Activated naive CD8-positive, alpha-beta T cell treated with anti-CD3 and anti-CD28 coated beads, Interleukin-2, amount 50 U/mL, for 24 hours (primary cell): Measurements from ENCODE around the gene CAPSL.
A peak's percentile ranks its signal among the peaks of the same experiment; 100 is the strongest.
"Not testable (repeated sequence)": the region's sequence is repeated elsewhere in the genome, so short reads cannot be mapped to it uniquely, and the experiment has no call there.

Experiments
- ATAC-seq: fragments of 150-1000 bp; cut with Tn5 transposase; one replicate; pipeline ENCODE4 v1.10.0; 2021
- DNase-seq: peaks from one replicate; pipeline ENCODE4 v3.0.0; 2021
- H3K27ac Mint-ChIP-seq: one replicate; pipeline ENCODE4 v1.8.0; 2021; ENCODE audit warnings: mild to moderate bottlenecking, mixed read lengths
- H3K27me3 Mint-ChIP-seq: one replicate; pipeline ENCODE4 v1.8.0; 2021; ENCODE audit warnings: mixed read lengths
- H3K36me3 Mint-ChIP-seq: one replicate; pipeline ENCODE4 v1.8.0; 2021; ENCODE audit warnings: low read depth, mixed read lengths
- H3K4me1 Mint-ChIP-seq: one replicate; pipeline ENCODE4 v1.8.0; 2021; ENCODE audit warnings: mixed read lengths
- H3K4me3 Mint-ChIP-seq: one replicate; pipeline ENCODE4 v1.8.0; 2021; ENCODE audit warnings: mild to moderate bottlenecking, moderate library complexity, mixed read lengths
- H3K9me3 Mint-ChIP-seq: one replicate; pipeline ENCODE4 v1.8.0; 2021; ENCODE audit warnings: mixed read lengths

Gene CAPSL

DNA sequence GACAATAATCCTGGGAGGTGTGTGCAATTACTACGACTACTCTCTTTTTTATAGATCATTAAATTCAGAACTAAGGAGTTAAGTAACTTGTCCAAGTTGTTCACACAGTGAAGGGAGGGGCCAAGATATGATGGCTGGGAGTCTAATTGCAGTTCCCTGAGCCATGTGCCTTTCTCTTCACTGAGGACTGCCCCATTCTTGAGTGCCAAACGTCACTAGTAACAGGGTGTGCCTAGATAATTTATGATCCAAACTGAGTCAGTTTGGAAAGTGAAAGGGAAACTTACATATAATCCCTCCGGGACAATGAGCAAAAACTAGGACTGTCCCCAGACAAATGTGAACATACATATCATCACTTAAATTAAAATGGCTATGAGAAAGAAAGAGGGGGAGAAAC, 61.5 kb downstream of the CAPSL start:
- peaks cover 81% of the 10 kb centered on the region for H3K4me1 Mint-ChIP-seq
- H3K9me3 Mint-ChIP-seq, result peaks cover 8% of the 10 kb centered on the region
- no peaks in the 10 kb centered on the region for H3K27me3 Mint-ChIP-seq
- H3K27ac Mint-ChIP-seq, result peak overlapping the region; percentile 90
- no peak for DNase-seq
- peaks cover 78% of the 10 kb centered on the region for H3K36me3 Mint-ChIP-seq
- ATAC-seq, result peak; percentile 43
- H3K4me3 Mint-ChIP-seq, result no peak overlapping the region

DNA sequence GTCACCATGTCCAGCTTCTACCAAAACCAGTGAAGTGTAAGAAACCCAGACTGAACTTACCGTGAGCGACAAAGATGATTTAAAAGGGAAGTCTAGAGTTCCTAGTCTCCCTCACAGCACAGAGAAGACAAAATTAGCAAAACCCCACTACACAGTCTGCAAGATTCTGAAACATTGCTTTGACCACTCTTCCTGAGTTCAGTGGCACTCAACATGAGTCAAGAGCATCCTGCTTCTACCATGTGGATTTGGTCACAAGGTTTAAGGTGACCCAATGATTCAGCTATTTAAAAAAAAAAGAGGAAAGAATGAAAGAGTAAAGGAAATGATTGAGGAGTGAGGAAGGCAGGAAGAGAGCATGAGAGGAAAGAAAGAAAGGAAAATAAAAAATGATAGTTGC, 62.0 kb downstream of the CAPSL start:
- peak overlapping the region; percentile 90 for H3K27ac Mint-ChIP-seq
- H3K9me3 Mint-ChIP-seq, result peaks cover 8% of the 10 kb centered on the region
- DNase-seq, result no peak
- ATAC-seq, result peak; percentile 35
- peaks cover 83% of the 10 kb centered on the region for H3K36me3 Mint-ChIP-seq
- peaks cover 83% of the 10 kb centered on the region for H3K4me1 Mint-ChIP-seq
- no peaks in the 10 kb centered on the region for H3K27me3 Mint-ChIP-seq
- peak overlapping the region; percentile 2 for H3K4me3 Mint-ChIP-seq

DNA sequence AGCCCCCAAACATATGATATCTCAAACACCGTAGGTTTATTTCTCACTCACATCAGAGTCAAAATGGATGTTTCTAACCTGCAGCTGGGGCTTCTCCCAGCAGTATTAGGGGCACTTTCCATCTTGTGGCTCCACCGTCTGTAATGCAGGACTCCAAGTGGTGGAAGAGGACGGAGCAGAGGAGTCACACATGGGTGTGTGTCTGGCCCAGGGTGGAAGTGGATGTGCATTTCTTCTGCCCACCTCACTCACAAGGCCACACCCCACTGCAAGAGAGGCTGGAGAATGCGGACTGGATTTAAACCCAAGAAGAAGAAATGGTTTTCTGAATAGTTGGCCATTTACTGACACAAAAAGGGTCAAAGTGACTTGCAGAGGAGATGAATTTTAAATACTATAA, 67.8 kb downstream of the CAPSL start:
- H3K27ac Mint-ChIP-seq, result peak overlapping the region; percentile 70
- ATAC-seq, result no peak
- DNase-seq, result no peak
- H3K36me3 Mint-ChIP-seq, result peaks cover 90% of the 10 kb centered on the region
- H3K27me3 Mint-ChIP-seq, result no peaks in the 10 kb centered on the region
- H3K4me3 Mint-ChIP-seq, result no peak overlapping the region
- peaks cover 80% of the 10 kb centered on the region for H3K4me1 Mint-ChIP-seq
- no peaks in the 10 kb centered on the region for H3K9me3 Mint-ChIP-seq

DNA sequence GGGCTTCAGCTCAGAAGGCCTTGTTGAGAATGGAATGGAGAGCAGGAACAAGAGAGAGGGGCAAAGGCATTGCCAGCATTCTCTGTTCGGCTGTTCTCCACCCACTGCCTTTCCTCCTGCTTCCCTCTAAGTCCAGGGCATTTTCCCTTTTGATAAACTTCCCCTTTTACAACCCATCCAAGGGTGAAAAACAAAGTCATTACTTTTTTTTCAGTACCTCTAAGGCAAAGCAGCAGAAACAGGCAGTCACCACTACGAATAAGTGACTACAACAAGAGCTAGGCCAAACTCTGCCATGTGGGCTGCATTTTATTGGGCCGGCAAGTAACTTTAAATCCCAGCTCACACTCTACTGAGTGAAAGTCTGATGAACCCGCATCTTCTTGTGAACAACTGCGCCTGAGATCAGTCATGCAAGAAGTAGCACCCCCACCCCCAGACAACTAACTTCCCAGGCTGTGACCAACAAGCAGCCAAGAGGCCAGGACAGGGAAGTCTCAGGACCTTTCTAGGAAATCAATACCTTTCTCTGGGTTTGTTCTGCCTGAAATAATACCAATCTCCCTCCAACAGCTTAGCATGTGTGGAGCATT, 68.6 kb downstream of the CAPSL start:
- peak; percentile 22 for ATAC-seq
- peaks cover 3% of the 10 kb centered on the region for H3K9me3 Mint-ChIP-seq
- peaks cover 81% of the 10 kb centered on the region for H3K4me1 Mint-ChIP-seq
- H3K27ac Mint-ChIP-seq, result peak overlapping the region; percentile 70
- H3K4me3 Mint-ChIP-seq, result no peak overlapping the region
- peaks cover 90% of the 10 kb centered on the region for H3K36me3 Mint-ChIP-seq
- DNase-seq, result no peak
- H3K27me3 Mint-ChIP-seq, result no peaks in the 10 kb centered on the region

DNA sequence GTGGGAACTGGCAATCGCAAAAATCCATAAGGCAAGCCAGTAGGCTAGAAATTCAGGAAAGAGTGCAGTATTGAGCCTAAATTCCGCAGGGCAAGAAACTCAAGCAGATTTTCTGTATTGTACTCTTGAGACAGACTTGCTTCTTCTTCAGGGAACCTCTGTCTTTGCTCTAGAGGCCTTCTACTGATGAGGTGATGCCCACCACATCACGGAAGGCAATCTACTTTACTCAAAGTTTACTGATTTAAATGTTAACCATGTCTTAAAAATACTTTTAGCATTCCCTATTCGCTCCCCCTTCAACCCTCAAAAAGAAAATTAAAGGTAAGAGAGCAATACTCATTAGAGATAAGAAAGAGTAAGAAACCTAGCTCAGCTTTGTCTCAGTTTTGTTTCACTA, 70.4 kb downstream of the CAPSL start:
- peaks cover 89% of the 10 kb centered on the region for H3K36me3 Mint-ChIP-seq
- no peaks in the 10 kb centered on the region for H3K27me3 Mint-ChIP-seq

DNA sequence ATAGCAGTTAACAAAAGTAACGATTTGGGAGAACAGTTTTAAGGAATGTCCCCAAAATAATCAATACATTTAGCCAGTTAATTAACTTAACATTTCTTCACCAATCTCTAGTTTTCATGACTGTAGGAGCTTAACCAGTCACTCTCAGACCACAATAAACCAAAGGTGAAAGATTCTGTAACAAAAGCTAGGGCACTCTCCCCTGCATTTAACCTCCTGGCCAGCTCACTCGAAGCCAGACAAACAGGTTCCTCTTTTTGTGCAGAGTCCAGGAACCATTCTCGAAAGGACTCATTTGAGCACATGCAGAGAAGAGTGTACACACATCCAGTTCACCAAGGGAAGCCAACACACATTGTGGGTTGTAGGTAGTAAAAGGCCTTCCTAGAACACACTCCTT, 75.3 kb downstream of the CAPSL start:
- no peak for DNase-seq
- peaks cover 82% of the 10 kb centered on the region for H3K4me1 Mint-ChIP-seq
- H3K27me3 Mint-ChIP-seq, result no peaks in the 10 kb centered on the region
- peak overlapping the region; percentile 88 for H3K27ac Mint-ChIP-seq
- peak; percentile 71 for ATAC-seq
- H3K36me3 Mint-ChIP-seq, result peaks cover 92% of the 10 kb centered on the region
- peak overlapping the region; percentile 88 for H3K4me3 Mint-ChIP-seq
- peaks cover 11% of the 10 kb centered on the region for H3K9me3 Mint-ChIP-seq

More for the DNA sequence above, 70.4 kb downstream of the CAPSL start:
- no peak for DNase-seq
- H3K27ac Mint-ChIP-seq, result peak overlapping the region; percentile 87
- H3K9me3 Mint-ChIP-seq, result peaks cover 11% of the 10 kb centered on the region
- H3K4me1 Mint-ChIP-seq, result peaks cover 80% of the 10 kb centered on the region
- no peak overlapping the region for H3K4me3 Mint-ChIP-seq
- ATAC-seq, result no peak

DNA sequence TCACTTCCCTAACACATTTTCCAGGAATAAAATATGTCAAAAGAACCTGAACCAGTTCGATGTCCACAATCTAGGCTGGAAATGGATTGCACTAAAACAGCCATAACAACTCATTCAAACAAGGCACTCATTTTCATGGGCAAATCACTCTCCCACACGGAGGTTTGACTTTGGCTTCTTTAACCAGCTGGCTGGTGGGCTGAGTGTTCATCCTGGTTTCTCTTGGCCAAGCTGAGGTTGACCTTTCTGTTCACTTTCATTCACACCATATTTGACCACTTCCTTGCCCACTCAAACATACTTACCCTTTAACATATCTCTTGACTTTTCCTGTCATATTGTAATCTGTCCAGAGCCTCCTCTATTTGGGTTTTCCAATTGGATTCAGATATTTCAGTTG, 76.3 kb downstream of the CAPSL start:
- Mint-ChIP-seq H3K36me3 (peaks cover 91% of the 10 kb centered on the region), H3K27ac (peak overlapping the region; percentile 88), H3K4me3 (peak overlapping the region; percentile 88), H3K9me3 (peaks cover 11% of the 10 kb centered on the region), H3K4me1 (peaks cover 79% of the 10 kb centered on the region), H3K27me3 (no peaks in the 10 kb centered on the region)
- ATAC-seq (peak; percentile 11), DNase-seq (no peak)

DNA sequence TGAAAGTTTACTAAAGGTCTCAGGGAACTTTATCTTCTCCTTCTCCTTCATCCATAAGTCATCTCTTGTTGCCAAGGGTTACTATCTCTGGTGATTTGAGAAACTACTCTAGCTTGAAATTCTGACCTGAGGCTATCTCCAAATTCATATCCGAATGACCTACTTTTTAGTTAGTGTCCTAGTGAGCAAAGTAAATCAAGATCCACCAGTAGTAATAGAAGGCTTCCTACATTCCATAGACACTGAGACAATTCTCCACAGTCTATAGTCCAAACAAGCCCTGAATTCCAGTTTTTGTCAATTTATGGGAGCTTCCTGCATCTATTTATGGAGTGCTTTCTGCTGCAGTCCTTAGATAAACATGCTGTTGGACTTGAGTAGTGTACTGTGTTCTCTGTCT, 76.7 kb downstream of the CAPSL start:
- Mint-ChIP-seq H3K4me1 (peaks cover 80% of the 10 kb centered on the region), H3K27me3 (no peaks in the 10 kb centered on the region), H3K9me3 (peaks cover 11% of the 10 kb centered on the region), H3K36me3 (peaks cover 91% of the 10 kb centered on the region), H3K4me3 (peak overlapping the region; percentile 88), H3K27ac (peak overlapping the region; percentile 88)
- DNase-seq (no peak), ATAC-seq (no peak)

DNA sequence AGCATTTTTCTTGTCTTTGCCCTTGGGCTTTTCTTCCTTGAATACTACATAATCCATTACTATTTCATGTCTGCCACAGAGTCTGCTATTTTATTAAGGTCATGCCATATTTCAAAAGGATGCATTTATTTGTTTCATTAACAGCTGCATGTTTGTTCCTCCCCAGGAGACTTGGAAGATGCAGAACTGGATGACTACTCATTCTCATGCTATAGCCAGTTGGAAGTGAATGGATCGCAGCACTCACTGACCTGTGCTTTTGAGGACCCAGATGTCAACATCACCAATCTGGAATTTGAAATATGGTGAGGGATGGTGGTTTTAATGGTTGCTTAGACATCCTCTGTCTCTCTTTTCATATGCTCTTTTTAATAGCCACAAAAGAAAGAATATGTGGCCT, 77.7 kb downstream of the CAPSL start:
- ATAC-seq (no peak), DNase-seq (no peak)
- Mint-ChIP-seq H3K36me3 (peaks cover 87% of the 10 kb centered on the region), H3K4me3 (peak overlapping the region; percentile 88), H3K9me3 (peaks cover 11% of the 10 kb centered on the region), H3K4me1 (peaks cover 81% of the 10 kb centered on the region), H3K27me3 (no peaks in the 10 kb centered on the region), H3K27ac (peak overlapping the region; percentile 88)

DNA sequence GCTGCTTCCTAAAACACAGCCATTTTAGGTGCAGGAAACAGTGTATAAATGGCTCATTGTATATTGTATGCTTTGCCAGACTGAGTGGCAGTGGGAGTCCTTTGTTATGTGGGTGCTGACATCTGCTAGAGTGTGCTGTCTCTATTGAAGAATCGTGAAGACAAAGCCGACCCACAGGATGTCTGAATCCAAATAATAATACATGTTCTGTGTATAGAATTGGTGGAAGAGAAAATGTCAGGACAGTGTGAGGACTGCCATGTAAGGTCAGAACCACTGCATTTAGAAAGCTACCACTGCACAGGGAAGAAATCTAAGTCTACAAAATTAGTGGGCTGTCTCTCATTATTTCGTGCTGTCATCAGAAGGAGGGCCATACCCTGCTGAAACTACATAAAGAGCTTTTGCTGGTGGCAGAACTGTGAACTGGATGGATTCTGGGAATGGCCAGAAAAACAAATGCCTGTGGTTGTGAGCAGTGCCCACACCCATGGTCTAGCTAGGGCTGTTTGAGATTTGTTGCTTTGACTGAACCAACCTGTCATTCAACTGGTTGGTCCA, 79.2 kb downstream of the CAPSL start:
- peaks cover 85% of the 10 kb centered on the region for H3K36me3 Mint-ChIP-seq
- peak overlapping the region; percentile 88 for H3K27ac Mint-ChIP-seq
- H3K4me1 Mint-ChIP-seq, result peaks cover 83% of the 10 kb centered on the region
- peak overlapping the region; percentile 88 for H3K4me3 Mint-ChIP-seq
- DNase-seq (no peak), ATAC-seq (peak; percentile 7)
- peaks cover 4% of the 10 kb centered on the region for H3K9me3 Mint-ChIP-seq
- no peaks in the 10 kb centered on the region for H3K27me3 Mint-ChIP-seq

DNA sequence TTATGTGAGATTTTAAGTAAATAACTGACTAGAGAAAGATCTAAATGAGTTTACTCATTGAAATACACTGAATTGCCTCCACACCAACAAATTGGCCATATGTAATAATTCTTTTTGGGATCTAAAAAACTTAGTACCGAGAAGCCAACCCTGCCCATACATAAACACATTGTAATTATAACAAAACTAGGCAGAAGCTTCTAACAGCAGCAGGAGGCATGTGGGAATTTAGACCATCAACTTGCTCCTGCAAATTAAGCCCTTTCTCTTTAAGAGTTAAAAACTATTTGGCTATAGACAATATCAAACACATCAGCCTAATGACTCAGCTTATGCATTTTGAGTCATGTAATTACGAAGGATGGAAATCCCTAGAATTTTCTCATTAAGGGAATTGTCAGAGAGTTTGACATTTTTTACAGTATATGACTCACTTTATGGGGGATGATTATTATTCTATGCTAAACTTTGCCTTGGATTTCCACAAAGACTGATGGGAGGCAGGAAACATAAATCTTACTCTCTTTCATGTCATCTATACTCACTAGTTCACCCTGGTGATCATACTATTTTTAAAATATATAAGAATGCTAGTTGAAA, 80.7 kb downstream of the CAPSL start:
- Mint-ChIP-seq H3K4me3 (peak overlapping the region; percentile 88), H3K36me3 (peaks cover 81% of the 10 kb centered on the region), H3K27ac (peak overlapping the region; percentile 94), H3K27me3 (no peaks in the 10 kb centered on the region), H3K9me3 (no peaks in the 10 kb centered on the region), H3K4me1 (peaks cover 81% of the 10 kb centered on the region)
- DNase-seq (no peak), ATAC-seq (peak; percentile 1)

DNA sequence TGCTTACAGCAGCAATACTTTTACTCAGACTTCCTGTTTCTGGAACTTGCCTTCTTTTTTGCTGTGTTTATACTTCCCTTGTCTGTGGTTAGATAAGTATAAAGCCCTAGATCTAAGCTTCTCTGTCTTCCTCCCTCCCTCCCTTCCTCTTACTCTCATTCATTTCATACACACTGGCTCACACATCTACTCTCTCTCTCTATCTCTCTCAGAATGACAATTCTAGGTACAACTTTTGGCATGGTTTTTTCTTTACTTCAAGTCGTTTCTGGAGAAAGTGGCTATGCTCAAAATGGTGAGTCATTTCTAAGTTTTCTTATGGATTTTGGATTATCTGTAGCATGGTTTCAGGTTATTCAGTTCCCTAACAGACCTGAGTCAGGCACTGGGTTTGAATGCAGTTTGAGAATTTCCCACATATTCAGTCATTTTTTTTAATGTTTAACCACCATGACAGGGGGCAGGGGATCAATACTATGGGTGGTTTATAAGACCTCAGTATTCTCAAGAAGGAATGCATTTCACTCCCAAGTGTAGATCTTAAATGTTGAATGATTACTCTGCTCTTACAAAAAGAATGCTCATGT, 81.6 kb downstream of the CAPSL start, which contains the start of gene IL7R:
IL7R (plus strand) TSS at position 127 of the 587 bp plus-strand sequence; CDS start at position 214, 87 bp downstream.
- DNase-seq (no peak), ATAC-seq (peak; percentile 52)
- peaks cover 76% of the 10 kb centered on the region for H3K36me3 Mint-ChIP-seq
- H3K4me1 Mint-ChIP-seq, result peaks cover 81% of the 10 kb centered on the region
- no peaks in the 10 kb centered on the region for H3K9me3 Mint-ChIP-seq
- no peaks in the 10 kb centered on the region for H3K27me3 Mint-ChIP-seq
- H3K4me3 Mint-ChIP-seq, result peak within 1 kb of the TSS; percentile 88
- peak within 1 kb of the TSS; percentile 94 for H3K27ac Mint-ChIP-seq

DNA sequence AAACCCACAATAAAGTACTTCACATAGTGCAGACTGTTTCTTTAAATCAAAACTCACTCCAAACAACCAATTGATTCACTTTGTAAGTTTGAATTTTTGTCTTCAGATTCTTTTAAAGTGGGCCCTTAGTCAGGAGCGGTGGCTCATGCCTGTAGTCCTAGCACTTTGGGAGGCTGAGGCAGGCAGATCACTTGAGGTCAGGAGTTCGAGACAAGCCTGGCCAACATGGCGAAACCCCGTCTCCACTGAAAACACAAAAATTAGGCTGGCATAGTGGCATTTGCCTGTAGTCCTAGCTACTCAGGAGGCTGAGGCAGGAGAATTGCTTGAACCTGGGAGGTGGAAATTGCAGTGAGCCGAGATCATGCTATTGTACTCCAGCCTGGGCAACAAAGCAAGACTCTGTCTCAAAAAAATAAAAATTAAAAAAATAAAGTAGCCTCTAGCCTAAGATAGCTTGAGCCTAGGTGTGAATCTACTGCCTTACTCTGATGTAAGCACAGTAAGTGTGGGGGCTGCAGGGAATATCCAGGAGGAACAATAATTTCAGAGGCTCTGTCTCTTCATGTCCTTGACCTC, 82.1 kb downstream of the CAPSL start:
- peak overlapping the region; percentile 88 for H3K4me3 Mint-ChIP-seq
- H3K27ac Mint-ChIP-seq, result peak overlapping the region; percentile 94
- not testable (repeated sequence) for H3K27me3 Mint-ChIP-seq, DNase-seq, ATAC-seq, H3K9me3 Mint-ChIP-seq
- peaks cover 70% of the 10 kb centered on the region for H3K36me3 Mint-ChIP-seq
- H3K4me1 Mint-ChIP-seq, result peaks cover 81% of the 10 kb centered on the region

DNA sequence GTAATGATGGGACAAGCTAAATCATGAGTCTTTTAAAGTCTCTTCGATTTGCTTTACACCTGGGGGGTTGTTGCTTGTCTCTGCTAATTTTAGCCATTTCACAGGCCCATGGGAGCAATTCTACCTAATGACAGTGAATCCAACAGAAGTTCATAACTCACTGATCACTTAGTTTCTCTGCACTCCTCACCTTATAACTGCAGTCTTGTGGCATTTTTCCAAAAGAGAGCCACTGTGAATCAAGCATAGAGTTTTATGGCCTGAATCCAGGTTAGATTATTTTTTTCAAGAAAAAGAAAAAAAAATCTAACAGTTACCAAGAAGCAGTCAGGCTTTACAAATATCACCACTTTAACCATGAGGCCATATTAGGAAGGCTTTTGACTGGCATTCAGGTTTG, 83.2 kb downstream of the CAPSL start:
- H3K27me3 Mint-ChIP-seq, result no peaks in the 10 kb centered on the region
- H3K9me3 Mint-ChIP-seq, result peaks cover 4% of the 10 kb centered on the region
- DNase-seq (no peak), ATAC-seq (no peak)
- peaks cover 64% of the 10 kb centered on the region for H3K36me3 Mint-ChIP-seq
- peak overlapping the region; percentile 94 for H3K27ac Mint-ChIP-seq
- H3K4me1 Mint-ChIP-seq, result peaks cover 81% of the 10 kb centered on the region
- H3K4me3 Mint-ChIP-seq, result peak overlapping the region; percentile 88
